IPS DF 6.9 (cell line): ENCODE data around the gene NUCB1.
"Not testable (repeated sequence)": the region's sequence is repeated elsewhere in the genome, so short reads cannot be mapped to it uniquely, and the experiment has no call there.

Source experiments
- DNase-seq: peaks from one replicate; pipeline ENCODE4 v3.0.0-alpha.2; 2013; ENCODE audit warnings: low read depth, low spot score
- H3K27ac ChIP-seq: one replicate; pipeline ENCODE4 v1.5.1; 2013; ENCODE audit warnings: low read length, control low read depth
- H3K27me3 ChIP-seq: 2 replicates; pipeline ENCODE4 v1.6.1; 2013; ENCODE audit warnings: mild to moderate bottlenecking, low read length; ENCODE audit not compliant: control insufficient read depth, insufficient read depth
- H3K36me3 ChIP-seq: 2 replicates; pipeline ENCODE4 v1.6.1; 2013; ENCODE audit warnings: low read length; ENCODE audit not compliant: control insufficient read depth, insufficient read depth
- H3K4me1 ChIP-seq: 2 replicates; pipeline ENCODE4 v1.6.1; 2013; ENCODE audit warnings: low read length; ENCODE audit not compliant: control insufficient read depth, insufficient read depth
- H3K4me3 ChIP-seq: 2 replicates; pipeline ENCODE4 v1.5.1; 2013; ENCODE audit warnings: mild to moderate bottlenecking, low read length
- H3K9me3 ChIP-seq: 2 replicates; pipeline ENCODE4 v1.6.1; 2013; ENCODE audit warnings: low read length, inconsistent platforms; ENCODE audit not compliant: control insufficient read depth, insufficient read depth
- WGBS: extraction: QIAGEN DNeasy Blood & Tissue Kit; methylation state at CpG from one replicate; pipeline ENCODE4 v1.1.7; 2013; ENCODE audit warnings: mixed read lengths, missing lambda C conversion rate; ENCODE audit not compliant: insufficient read length, insufficient coverage; 5-methylcytosine and 5-hydroxymethylcytosine counted together

Gene NUCB1

DNA sequence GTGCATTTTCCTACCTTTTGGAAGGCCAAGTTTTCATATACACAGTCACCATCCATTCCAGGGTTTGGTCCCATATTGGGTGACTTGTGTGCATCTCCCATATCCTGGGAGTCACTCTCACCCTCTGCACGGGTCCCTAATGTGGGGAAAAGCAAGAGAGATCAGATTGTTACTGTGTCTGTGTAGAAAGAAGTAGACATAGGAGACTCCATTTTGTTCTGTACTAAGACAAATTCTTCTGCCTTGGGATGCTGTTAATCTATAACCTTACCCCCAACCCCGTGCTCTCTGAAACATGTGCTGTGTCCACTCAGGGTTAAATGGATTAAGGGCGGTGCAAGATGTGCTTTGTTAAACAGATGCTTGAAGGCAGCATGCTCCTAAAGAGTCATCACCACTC is 10.6 kb upstream of the NUCB1 start:
- not testable (repeated sequence) for DNase-seq, H3K27me3 ChIP-seq, H3K4me3 ChIP-seq, H3K27ac ChIP-seq, H3K4me1 ChIP-seq, H3K36me3 ChIP-seq, H3K9me3 ChIP-seq
- no CpG with 5 or more reads among the region's 3 CpGs for WGBS

- Histone ChIP-seq H3K27ac (no peak overlapping the region), H3K27me3 (no peaks in the 10 kb centered on the region), H3K9me3 (no peaks in the 10 kb centered on the region), H3K4me3 (no peak overlapping the region), H3K4me1 (peaks cover 2% of the 10 kb centered on the region), H3K36me3 (no peaks in the 10 kb centered on the region)
- no CpG with 5 or more reads among the region's 4 CpGs for WGBS
- no peak for DNase-seq
These were observed 9.6 kb upstream of the NUCB1 start for GRCh38 chr19:48890551-48890950.

DNA sequence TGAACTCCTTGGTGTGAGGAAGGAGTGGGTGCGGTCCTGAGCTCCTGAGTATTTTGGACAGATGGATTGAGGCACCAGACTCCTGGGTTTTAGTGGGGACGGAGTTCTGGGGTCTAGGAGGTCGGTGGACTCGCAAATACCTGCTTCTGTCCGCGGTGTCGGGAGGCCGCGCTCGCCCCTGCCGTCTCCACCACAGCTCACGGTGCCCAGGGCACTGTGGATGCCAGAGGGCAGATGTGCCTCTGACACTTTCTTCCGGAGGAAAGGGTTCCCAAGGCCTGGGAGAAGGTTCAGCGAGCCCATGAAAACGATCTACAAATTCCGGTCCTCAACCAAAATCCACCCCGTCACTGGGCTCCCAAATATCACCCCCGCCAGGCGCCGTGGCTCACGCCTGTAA is 4.9 kb upstream of the NUCB1 start:
- H3K4me3 ChIP-seq: no peak overlapping the region
- peaks cover 1% of the 10 kb centered on the region; the same call in 1 of the 2 replicates for H3K4me1 ChIP-seq
- H3K27ac ChIP-seq: no peak overlapping the region
- DNase-seq: no peak
- H3K27me3 ChIP-seq: no peaks in the 10 kb centered on the region
- no peaks in the 10 kb centered on the region for H3K36me3 ChIP-seq
- no peaks in the 10 kb centered on the region for H3K9me3 ChIP-seq
- no CpG with 5 or more reads among the region's 21 CpGs for WGBS

DNA sequence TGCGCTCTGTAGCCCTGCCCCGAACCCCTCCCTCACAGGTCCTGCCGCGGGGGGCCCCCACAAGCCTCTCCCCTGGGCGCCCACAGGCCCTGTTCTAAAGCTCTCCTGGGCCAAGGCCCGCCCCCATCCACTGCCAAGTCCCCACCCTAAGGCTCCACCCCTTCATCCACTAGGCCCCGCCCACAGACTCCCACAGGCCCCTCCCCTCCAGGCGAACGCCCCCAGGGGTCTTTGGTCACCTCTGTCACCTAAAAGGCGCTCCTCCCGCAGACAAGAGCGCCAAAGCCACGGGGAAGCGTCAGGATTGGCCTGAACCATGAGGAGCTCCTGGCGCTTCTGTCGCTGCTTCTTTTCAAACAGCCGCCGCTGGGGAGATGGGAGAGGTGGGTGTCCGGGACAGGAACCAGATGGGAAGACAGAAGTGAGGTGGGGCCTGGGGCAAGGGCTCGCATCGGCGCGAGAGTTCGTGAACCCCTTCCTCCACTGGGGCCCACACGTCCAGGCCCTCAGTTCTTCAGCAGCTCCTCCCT is 3.9 kb upstream of the NUCB1 start:
- H3K9me3 ChIP-seq: no peaks in the 10 kb centered on the region
- H3K4me1 ChIP-seq: peaks cover 1% of the 10 kb centered on the region; the same call in 1 of the 2 replicates
- H3K27me3 ChIP-seq: no peaks in the 10 kb centered on the region
- peak overlapping the region; percentile 6; the same call in 1 of the 2 replicates for H3K4me3 ChIP-seq
- DNase-seq: no peak
- WGBS: no CpG with 5 or more reads among the region's 25 CpGs
- H3K27ac ChIP-seq: no peak overlapping the region
- H3K36me3 ChIP-seq: no peaks in the 10 kb centered on the region

- no peak overlapping the region for H3K4me3 ChIP-seq
- no peak overlapping the region for H3K27ac ChIP-seq
- WGBS: no CpG with 5 or more reads among the region's 5 CpGs
- H3K4me1 ChIP-seq: peaks cover 1% of the 10 kb centered on the region; the same call in 1 of the 2 replicates
- H3K36me3 ChIP-seq: no peaks in the 10 kb centered on the region
- H3K9me3 ChIP-seq: no peaks in the 10 kb centered on the region
- H3K27me3 ChIP-seq: no peaks in the 10 kb centered on the region
- DNase-seq: no peak
These were observed 2.9 kb upstream of the NUCB1 start for GRCh38 chr19:48897181-48897580.

- no CpG with 5 or more reads among the region's 11 CpGs for WGBS
- H3K4me1 ChIP-seq, H3K27ac ChIP-seq, H3K27me3 ChIP-seq, H3K4me3 ChIP-seq, H3K36me3 ChIP-seq, DNase-seq, H3K9me3 ChIP-seq: not testable (repeated sequence)
These were observed 744 bp upstream of the NUCB1 start for GRCh38 chr19:48899386-48899749.

- no peak for DNase-seq
- WGBS: no CpG with 5 or more reads among the region's 24 CpGs
- no peak overlapping the region for H3K27ac ChIP-seq
These were observed 630 bp downstream of the NUCB1 start for GRCh38 chr19:48900477-48901406.

GRCh38 chr19:48902291-48902690 is 2.2 kb downstream of the NUCB1 start:
- not testable (repeated sequence) for H3K36me3 ChIP-seq, DNase-seq, H3K4me3 ChIP-seq, H3K4me1 ChIP-seq, H3K9me3 ChIP-seq, H3K27me3 ChIP-seq, H3K27ac ChIP-seq
- no CpG with 5 or more reads among the region's 7 CpGs for WGBS

More at GRCh38 chr19:48900477-48901406, 630 bp downstream of the NUCB1 start:
- Histone ChIP-seq H3K4me1 (peaks cover 1% of the 10 kb centered on the region; the same call in 1 of the 2 replicates), H3K4me3 (peak overlapping the region; percentile 71), H3K36me3 (peaks cover 6% of the 10 kb centered on the region; the same call in 1 of the 2 replicates), H3K9me3 (no peaks in the 10 kb centered on the region), H3K27me3 (no peaks in the 10 kb centered on the region)

DNA sequence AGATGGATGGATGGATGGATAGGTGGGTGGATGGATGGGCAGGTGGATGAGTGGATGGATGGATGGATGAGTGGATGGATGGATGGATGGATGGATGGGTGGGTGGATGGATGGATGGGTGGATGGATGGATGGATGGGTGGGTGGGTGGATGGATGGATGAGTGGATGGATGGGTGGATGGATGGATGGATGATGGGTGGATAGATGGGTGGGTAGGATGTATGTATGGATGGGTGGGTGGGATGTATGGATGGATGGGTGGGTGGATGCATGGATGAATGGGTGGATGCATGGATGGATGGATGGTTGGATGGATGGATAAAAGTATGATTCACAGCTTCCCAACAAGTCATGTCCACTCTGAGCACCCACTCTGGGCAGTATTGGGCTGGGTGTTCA is 3.7 kb downstream of the NUCB1 start:
- H3K4me3 ChIP-seq, H3K27me3 ChIP-seq, DNase-seq, H3K9me3 ChIP-seq, H3K27ac ChIP-seq, H3K4me1 ChIP-seq: not testable (repeated sequence)
- H3K36me3 ChIP-seq: peaks cover 13% of the 10 kb centered on the region

GRCh38 chr19:48905664-48906063 is 5.6 kb downstream of the NUCB1 start:
- H3K4me1 ChIP-seq: no peaks in the 10 kb centered on the region; the same call in 1 of the 2 replicates
- H3K36me3 ChIP-seq: peaks cover 14% of the 10 kb centered on the region
- no peak overlapping the region for H3K27ac ChIP-seq
- no peaks in the 10 kb centered on the region for H3K27me3 ChIP-seq
- no peaks in the 10 kb centered on the region for H3K9me3 ChIP-seq
- no peak overlapping the region for H3K4me3 ChIP-seq
- WGBS: no CpG with 5 or more reads among the region's 14 CpGs
- no peak for DNase-seq
